Measurements from ENCODE around the gene CDKN2D.

The CDKN2D gene

GRCh38 chr19:10568826-10569651 lies at the start of gene CDKN2D:
Gene CDKN2D, minus strand, starts transcription at chr19:10568979. Its CDS starts 326 bp downstream, at chr19:10568653.
- DNase-seq (ENCODE audit: insufficient read length, low spot score) = peak; percentile 82
- no peak for FAIRE-seq

DNA sequence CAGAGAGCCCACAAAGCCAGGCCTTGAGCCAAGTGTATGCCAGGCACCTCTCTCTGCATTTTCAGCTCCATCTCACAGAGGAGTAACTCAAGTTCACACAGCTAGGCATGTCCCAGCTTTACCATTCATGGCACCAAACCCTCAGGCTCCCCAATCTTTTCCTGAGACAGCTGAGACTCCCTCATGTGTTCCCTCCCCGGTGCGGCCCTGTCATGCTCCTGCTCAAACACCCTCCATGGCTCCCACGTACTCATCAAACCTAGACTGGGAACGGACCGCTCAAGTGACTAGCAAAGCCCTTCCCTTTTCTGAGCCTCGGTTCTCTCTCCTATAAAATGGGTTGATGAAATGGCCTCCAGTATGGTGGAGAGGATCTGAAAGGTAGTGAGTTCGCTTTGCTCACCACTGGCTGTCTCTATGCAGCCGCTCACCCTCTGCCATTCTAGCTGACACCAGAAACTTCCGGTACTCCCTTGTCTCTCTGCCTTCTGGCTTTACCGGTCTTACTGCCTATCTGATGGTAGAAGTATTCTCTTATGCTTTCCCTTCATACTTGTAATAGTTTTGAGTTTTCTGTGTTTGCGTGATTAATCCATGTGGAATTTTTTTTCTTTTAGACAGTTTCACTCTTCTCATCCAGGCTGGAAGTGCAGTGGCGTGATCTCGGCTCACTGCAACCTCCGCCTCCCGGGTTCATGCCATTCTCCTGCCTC lies 48.8 kb upstream of the CDKN2D start:
- FAIRE-seq = no peak
- TF ChIP-seq CTCF (IDR thresholded peaks at IDR 0.05; ENCODE audit: insufficient read depth, missing control alignments) = no peak

More at GRCh38 chr19:10568826-10569651, at the start of gene CDKN2D:
- TF ChIP-seq CTCF (IDR thresholded peaks at IDR 0.05; ENCODE audit: insufficient read depth, missing control alignments) = no peak

GRCh38 chr19:10615429-10616023 lies 46.7 kb upstream of the CDKN2D start:
- no peak for TF ChIP-seq CTCF (IDR thresholded peaks at IDR 0.05; ENCODE audit: insufficient read depth, missing control alignments)
- no peak for DNase-seq (ENCODE audit: insufficient read length, low spot score)
- no peak for FAIRE-seq

More for the DNA sequence above, 48.8 kb upstream of the CDKN2D start:
- DNase-seq (ENCODE audit: insufficient read length, low spot score) = no peak

DNA sequence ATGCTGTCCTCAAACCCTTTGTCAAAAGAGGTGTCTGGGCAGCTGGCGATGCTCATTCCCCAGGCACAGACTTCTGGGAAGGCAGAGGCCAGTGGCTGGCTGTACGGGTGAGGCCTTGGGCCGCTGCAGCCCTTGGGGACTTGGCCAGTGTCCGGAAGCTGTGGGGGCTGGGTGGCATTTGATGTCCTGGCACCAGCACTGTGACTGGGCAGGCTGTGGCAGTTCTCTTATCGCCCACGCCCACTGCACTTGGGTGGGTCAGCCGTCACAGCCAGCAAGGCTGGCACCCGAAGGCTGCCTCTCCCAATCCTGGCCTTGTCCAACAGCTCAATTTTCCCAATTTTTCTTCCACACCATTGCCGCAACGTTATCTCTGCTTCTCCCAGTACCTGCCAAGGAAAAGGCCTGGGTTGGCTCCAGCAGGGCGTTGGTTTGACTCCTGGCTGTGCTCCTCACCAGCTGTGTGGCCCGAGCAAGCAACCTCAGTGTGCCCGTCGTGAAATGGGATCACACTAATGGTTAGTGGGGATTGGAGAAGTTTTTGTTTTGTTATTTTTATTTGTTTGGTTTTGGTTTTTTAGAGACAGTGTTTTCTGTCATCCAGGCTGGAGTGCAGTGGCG lies 43.8 kb upstream of the CDKN2D start:
- DNase-seq (ENCODE audit: insufficient read length, low spot score) (no peak), FAIRE-seq (no peak)
- TF ChIP-seq CTCF (IDR thresholded peaks at IDR 0.05; ENCODE audit: insufficient read depth, missing control alignments) = no peak

DNA sequence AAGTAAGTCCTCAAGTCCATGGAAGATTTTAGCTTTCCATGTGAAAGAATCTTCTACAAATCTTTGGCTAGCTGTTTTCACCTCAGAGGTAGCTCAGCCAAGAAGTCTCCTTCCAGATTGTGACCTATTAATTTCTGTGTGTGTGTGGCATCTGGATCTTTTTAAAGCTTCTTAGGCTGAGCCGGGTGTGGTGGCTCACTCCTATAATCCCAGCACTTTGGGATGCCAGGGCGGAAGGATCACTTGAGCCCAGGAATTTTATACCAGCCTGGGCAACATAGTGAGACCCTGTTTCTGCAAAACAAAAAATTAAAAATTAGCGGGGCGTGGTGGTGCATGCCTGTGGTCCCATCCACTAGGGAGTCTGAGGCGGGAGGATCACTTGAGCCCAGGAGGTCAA lies 43.1 kb upstream of the CDKN2D start:
- TF ChIP-seq CTCF (IDR thresholded peaks at IDR 0.05; ENCODE audit: insufficient read depth, missing control alignments) = no peak
- DNase-seq (ENCODE audit: insufficient read length, low spot score) (peak; percentile 75), FAIRE-seq (peak; percentile 21)

DNA sequence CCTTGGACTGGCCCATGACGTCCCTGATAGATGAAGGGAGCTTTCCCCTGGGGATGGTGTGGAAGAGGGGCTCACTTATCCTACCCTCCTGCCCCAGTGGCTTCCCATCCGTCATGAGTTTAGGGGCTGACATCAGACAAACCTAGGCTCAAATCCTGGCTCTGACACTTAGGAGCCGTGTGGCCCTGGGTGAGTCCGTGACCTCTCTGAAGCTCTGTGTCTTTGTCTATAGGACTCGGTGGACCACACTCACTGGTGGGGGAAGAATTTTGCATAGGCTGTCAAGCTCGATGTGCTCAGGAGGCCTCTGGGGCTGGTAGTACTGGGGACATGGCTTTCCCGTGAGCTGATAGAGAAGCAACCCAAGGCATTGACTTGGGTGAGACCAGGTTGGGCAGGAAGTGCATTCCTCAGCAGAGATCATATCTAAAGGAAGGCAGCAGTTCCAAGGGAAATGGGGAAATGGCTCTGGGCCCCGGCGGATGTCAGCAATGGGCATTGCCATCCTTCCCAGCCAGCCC lies 35.7 kb upstream of the CDKN2D start:
- FAIRE-seq (no peak), DNase-seq (ENCODE audit: insufficient read length, low spot score) (no peak)
- no peak for TF ChIP-seq CTCF (IDR thresholded peaks at IDR 0.05; ENCODE audit: insufficient read depth, missing control alignments)
